Measurements from ENCODE around the gene GEMIN5. TPM values are rescaled to one million over a fixed set of nuclear protein-coding genes. Genes with fewer than 3 reads are reported as not detected.

GEMIN5 gene
- total RNA-seq, 1 donor from 2014 or later: 13.9 TPM

DNA sequence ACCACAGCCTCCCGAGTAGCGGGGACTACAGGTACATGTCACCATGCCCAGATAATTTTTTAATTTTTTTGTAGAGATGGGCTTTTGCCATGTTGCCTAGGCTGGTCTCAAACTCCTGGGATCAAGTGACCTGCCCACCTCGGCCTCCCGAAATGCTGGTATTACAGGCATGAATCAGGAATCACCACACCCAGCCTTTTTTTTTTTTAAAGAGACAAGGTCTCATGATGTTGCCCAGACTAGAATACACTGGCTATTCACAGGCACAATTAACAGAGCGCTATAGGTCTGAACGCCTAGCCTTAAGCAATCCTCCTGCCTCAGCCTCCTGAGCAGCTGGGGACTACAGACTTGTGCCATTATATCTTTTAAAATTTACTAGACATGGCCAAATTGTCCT, 36.1 kb downstream of the GEMIN5 start:
- Mint-ChIP-seq H3K4me3 (ENCODE audit: unreplicated experiment) (no peak overlapping the region), H3K27ac (ENCODE audit: unreplicated experiment) (no peak overlapping the region), H3K9me3 (ENCODE audit: unreplicated experiment) (no peaks in the 10 kb centered on the region), H3K27me3 (ENCODE audit: unreplicated experiment) (peaks cover 2% of the 10 kb centered on the region), H3K4me1 (ENCODE audit: low read depth, unreplicated experiment) (no peaks in the 10 kb centered on the region), H3K36me3 (ENCODE audit: unreplicated experiment) (no peaks in the 10 kb centered on the region)
- TF ChIP-seq, protein P1, sequence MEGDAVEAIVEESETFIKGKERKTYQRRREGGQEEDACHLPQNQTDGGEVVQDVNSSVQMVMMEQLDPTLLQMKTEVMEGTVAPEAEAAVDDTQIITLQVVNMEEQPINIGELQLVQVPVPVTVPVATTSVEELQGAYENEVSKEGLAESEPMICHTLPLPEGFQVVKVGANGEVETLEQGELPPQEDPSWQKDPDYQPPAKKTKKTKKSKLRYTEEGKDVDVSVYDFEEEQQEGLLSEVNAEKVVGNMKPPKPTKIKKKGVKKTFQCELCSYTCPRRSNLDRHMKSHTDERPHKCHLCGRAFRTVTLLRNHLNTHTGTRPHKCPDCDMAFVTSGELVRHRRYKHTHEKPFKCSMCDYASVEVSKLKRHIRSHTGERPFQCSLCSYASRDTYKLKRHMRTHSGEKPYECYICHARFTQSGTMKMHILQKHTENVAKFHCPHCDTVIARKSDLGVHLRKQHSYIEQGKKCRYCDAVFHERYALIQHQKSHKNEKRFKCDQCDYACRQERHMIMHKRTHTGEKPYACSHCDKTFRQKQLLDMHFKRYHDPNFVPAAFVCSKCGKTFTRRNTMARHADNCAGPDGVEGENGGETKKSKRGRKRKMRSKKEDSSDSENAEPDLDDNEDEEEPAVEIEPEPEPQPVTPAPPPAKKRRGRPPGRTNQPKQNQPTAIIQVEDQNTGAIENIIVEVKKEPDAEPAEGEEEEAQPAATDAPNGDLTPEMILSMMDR (IDR thresholded peaks at IDR 0.05; ENCODE audit: partially characterized antibody, unreplicated experiment): no peak
- DNase-seq: no peak

GRCh38 chr5:154901276-154901675, 36.7 kb downstream of the GEMIN5 start:
- Mint-ChIP-seq H3K4me3 (ENCODE audit: unreplicated experiment) (no peak overlapping the region), H3K36me3 (ENCODE audit: unreplicated experiment) (no peaks in the 10 kb centered on the region), H3K9me3 (ENCODE audit: unreplicated experiment) (no peaks in the 10 kb centered on the region), H3K4me1 (ENCODE audit: low read depth, unreplicated experiment) (no peaks in the 10 kb centered on the region), H3K27me3 (ENCODE audit: unreplicated experiment) (peaks cover 2% of the 10 kb centered on the region), H3K27ac (ENCODE audit: unreplicated experiment) (no peak overlapping the region)
- no peak for DNase-seq
- TF ChIP-seq, protein P1 (IDR thresholded peaks at IDR 0.05; ENCODE audit: partially characterized antibody, unreplicated experiment): no peak

DNA sequence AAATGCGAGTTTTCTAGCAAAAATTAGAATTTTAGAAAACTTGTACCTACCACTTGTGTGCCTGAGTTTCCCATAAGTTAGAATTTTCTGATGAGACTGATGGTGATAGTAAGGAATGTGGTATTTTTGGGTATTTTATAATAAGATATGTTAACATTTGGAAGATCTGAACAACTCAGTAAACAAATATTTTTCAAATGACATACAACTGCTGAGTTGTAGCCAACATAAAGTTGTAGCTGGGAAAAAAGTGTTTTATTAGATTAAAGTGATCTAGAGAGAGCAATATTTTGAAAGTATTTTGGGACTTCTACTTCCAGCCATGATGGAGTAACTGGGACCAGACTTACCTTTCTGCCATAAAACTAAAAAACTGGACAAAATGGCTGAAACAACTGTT, 37.9 kb downstream of the GEMIN5 start:
- H3K36me3 Mint-ChIP-seq (ENCODE audit: unreplicated experiment): no peaks in the 10 kb centered on the region
- TF ChIP-seq, protein P1 (IDR thresholded peaks at IDR 0.05; ENCODE audit: partially characterized antibody, unreplicated experiment): no peak

DNA sequence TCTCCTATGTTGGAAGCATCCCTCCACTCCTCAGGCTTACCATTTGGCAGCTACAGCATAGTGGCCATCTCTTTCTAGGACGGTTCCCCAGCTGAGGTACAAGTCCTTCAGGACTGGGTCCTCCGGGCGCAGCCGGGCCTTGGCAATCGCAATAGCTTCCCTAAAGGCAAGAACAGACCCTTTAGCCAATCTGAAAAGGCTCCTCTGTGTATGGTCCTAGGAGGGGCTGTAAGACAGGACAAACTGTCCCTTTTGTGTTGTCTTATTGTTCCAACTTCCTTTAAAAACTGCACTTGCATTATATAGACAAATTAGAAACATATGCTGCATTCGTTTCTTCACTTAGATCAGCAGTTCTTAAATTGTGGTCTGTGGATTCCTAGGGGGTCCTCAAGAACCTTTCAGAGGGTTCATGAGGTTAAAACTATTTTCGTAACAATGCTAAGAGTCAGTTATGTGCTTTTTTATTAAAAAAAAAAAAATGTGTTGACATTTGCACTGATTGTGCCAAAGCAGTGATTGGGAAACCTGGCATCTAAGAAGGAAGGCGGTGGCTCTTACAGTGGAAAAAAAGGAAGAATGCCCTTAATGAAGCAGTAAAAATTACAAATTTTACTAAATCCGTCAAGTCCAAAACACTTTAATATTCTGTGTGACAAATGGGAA, 38.7 kb downstream of the GEMIN5 start:
- Mint-ChIP-seq H3K4me1 (ENCODE audit: low read depth, unreplicated experiment) (no peaks in the 10 kb centered on the region), H3K27me3 (ENCODE audit: unreplicated experiment) (peaks cover 2% of the 10 kb centered on the region), H3K9me3 (ENCODE audit: unreplicated experiment) (no peaks in the 10 kb centered on the region), H3K4me3 (ENCODE audit: unreplicated experiment) (no peak overlapping the region), H3K36me3 (ENCODE audit: unreplicated experiment) (no peaks in the 10 kb centered on the region), H3K27ac (ENCODE audit: unreplicated experiment) (no peak overlapping the region)
- no peak for DNase-seq
- TF ChIP-seq, protein P1 (IDR thresholded peaks at IDR 0.05; ENCODE audit: partially characterized antibody, unreplicated experiment): no peak

More for the DNA sequence above, 37.9 kb downstream of the GEMIN5 start:
- Mint-ChIP-seq H3K27me3 (ENCODE audit: unreplicated experiment) (peaks cover 2% of the 10 kb centered on the region), H3K4me3 (ENCODE audit: unreplicated experiment) (no peak overlapping the region), H3K4me1 (ENCODE audit: low read depth, unreplicated experiment) (no peaks in the 10 kb centered on the region), H3K9me3 (ENCODE audit: unreplicated experiment) (no peaks in the 10 kb centered on the region), H3K27ac (ENCODE audit: unreplicated experiment) (no peak overlapping the region)
- no peak for DNase-seq

DNA sequence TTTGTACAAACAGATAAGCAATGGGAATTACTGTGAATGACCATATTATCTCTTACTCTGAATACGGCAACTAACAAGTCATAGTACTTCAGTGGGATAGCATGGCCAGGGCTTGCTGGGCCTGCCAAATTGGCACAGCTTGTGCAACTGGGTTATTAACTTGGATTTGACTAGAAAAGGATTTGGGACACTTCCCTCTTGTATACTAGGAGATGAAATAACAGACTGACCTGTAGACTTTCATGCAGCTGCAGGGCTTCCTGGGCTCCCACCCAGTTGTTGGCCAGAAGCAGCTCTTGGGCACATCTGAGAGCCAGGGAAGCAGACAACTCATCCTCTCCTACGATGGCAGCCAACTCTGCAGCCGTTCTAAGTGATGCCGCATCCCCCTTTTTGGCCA, 39.8 kb downstream of the GEMIN5 start:
- DNase-seq: no peak
- Mint-ChIP-seq H3K4me1 (ENCODE audit: low read depth, unreplicated experiment) (no peaks in the 10 kb centered on the region), H3K36me3 (ENCODE audit: unreplicated experiment) (no peaks in the 10 kb centered on the region)

More for the DNA sequence above, 39.8 kb downstream of the GEMIN5 start:
- Mint-ChIP-seq H3K9me3 (ENCODE audit: unreplicated experiment) (no peaks in the 10 kb centered on the region), H3K27me3 (ENCODE audit: unreplicated experiment) (peaks cover 2% of the 10 kb centered on the region), H3K27ac (ENCODE audit: unreplicated experiment) (no peak overlapping the region), H3K4me3 (ENCODE audit: unreplicated experiment) (no peak overlapping the region)
- TF ChIP-seq, protein P1 (IDR thresholded peaks at IDR 0.05; ENCODE audit: partially characterized antibody, unreplicated experiment): no peak

Measured in glutamatergic neuron (in vitro differentiated cells).